Tibial nerve (tissue), 3 donors: ENCODE measurements around the gene CNMD.

Experiments
- CTCF ChIP-seq, 5 experiments: fragments of 200-600 bp in 3 of 5; fragments of 450-650 bp in 2 of 5; sonication (generic) in 3 of 5; IDR thresholded peaks; one replicate each; pipeline ENCODE4 v1.5.1; 2016 to 2019; ENCODE audit warnings: antibody characterized with exemption in 5 of 5, mild to moderate bottlenecking in 3 of 5, moderate library complexity in 2 of 5
- POLR2A ChIP-seq, 2 donors: fragments of 450-650 bp; IDR thresholded peaks; one replicate each; pipeline ENCODE4 v1.6.1; 2017; ENCODE audit warnings: antibody characterized with exemption in 2 of 2, mild to moderate bottlenecking in 2 of 2, moderate library complexity in 2 of 2

DNA sequence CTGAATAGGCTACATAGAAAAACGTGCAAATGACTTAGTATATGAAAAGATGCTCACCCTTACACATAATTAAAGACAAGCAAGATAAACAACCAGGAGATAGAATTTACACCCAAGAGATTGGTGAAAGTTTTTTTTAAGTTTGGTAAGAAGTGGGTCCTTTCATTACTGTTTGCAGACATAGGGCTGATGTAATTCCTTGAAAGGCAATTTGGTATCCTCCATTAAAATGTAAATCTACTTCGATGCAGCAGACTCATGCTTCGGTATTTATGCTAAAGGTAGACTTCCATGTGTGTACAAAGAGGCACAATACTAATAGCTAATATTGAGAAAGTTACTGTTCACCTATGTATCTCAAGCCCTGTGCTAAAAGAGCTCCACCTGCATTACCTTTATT, 33.5 kb downstream of the CNMD start:
- TF ChIP-seq CTCF (IDR thresholded peaks at IDR 0.05) = no peak
- TF ChIP-seq POLR2A (IDR thresholded peaks at IDR 0.05) = no peak
